Memory B cell (primary cell): ENCODE data around the gene TAS2R4.
"Not testable (repeated sequence)": the region's sequence is repeated elsewhere in the genome, so short reads cannot be mapped to it uniquely, and the experiment has no call there.

Experiments
- ATAC-seq: fragments of 150-1000 bp; cut with Tn5 transposase; 2 replicates; pipeline ENCODE4 v1.10.0; 2021; ENCODE audit warnings: low read depth, mild to moderate bottlenecking, moderate library complexity
- DNase-seq, 2 donors: peaks; one replicate each; pipeline ENCODE4 v3.0.0; 2022; ENCODE audit warnings: low spot score in 2 of 2
- H3K27ac Mint-ChIP-seq: one replicate; pipeline ENCODE4 v1.8.0; 2022; ENCODE audit warnings: mild to moderate bottlenecking, moderate library complexity, mixed read lengths
- H3K27me3 Mint-ChIP-seq: one replicate; pipeline ENCODE4 v1.8.0; 2022; ENCODE audit warnings: mixed read lengths
- H3K36me3 Mint-ChIP-seq: one replicate; pipeline ENCODE4 v1.8.0; 2022; ENCODE audit warnings: mild to moderate bottlenecking, mixed read lengths
- H3K4me1 Mint-ChIP-seq: one replicate; pipeline ENCODE4 v1.8.0; 2022; ENCODE audit warnings: mixed read lengths
- H3K4me3 Mint-ChIP-seq: one replicate; pipeline ENCODE4 v1.8.0; 2022; ENCODE audit warnings: mild to moderate bottlenecking, moderate library complexity, mixed read lengths
- H3K9me3 Mint-ChIP-seq: one replicate; pipeline ENCODE4 v1.8.0; 2022; ENCODE audit warnings: mixed read lengths

The TAS2R4 gene, protein sequence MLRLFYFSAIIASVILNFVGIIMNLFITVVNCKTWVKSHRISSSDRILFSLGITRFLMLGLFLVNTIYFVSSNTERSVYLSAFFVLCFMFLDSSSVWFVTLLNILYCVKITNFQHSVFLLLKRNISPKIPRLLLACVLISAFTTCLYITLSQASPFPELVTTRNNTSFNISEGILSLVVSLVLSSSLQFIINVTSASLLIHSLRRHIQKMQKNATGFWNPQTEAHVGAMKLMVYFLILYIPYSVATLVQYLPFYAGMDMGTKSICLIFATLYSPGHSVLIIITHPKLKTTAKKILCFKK

DNA sequence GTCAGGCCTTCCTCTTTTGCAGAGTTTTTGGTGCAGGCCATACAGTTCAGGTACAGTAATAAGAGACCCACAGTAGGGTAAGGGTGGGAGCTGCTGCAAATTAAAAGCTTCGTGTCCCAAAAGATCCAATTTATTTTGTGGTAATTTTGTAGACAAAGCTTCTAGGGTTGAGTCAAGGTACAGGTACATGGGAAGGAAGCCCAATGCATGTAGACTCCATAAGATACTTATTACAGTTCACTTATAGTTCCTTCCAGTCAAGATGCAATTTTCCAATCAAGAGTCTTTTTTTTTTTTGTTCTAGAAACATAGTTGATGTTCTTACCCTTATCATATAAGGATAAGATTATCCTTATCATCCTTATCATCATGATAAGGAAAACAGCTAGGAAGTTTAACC lies at the start of gene TAS2R4:
Gene TAS2R4, plus strand, starts transcription at position 301 of the 400 bp plus-strand sequence. CDS start 1,815 bp downstream, outside the sequence.
- Mint-ChIP-seq H3K36me3 (peaks cover 38% of the 10 kb centered on the region), H3K9me3 (no peaks in the 10 kb centered on the region), H3K4me3 (no peak within 1 kb of the TSS), H3K27ac (no peak within 1 kb of the TSS), H3K27me3 (no peaks in the 10 kb centered on the region), H3K4me1 (peaks cover 4% of the 10 kb centered on the region)
- DNase-seq (no peak), ATAC-seq (no peak)

GRCh38 chr7:141729020-141729419 lies 47.5 kb upstream of the TAS2R4 start:
- Mint-ChIP-seq H3K36me3 (peaks cover 4% of the 10 kb centered on the region), H3K9me3 (no peaks in the 10 kb centered on the region), H3K4me1 (no peaks in the 10 kb centered on the region), H3K27me3 (no peaks in the 10 kb centered on the region), H3K27ac (no peak overlapping the region), H3K4me3 (no peak overlapping the region)
- no peak for ATAC-seq
- DNase-seq = no peak

DNA sequence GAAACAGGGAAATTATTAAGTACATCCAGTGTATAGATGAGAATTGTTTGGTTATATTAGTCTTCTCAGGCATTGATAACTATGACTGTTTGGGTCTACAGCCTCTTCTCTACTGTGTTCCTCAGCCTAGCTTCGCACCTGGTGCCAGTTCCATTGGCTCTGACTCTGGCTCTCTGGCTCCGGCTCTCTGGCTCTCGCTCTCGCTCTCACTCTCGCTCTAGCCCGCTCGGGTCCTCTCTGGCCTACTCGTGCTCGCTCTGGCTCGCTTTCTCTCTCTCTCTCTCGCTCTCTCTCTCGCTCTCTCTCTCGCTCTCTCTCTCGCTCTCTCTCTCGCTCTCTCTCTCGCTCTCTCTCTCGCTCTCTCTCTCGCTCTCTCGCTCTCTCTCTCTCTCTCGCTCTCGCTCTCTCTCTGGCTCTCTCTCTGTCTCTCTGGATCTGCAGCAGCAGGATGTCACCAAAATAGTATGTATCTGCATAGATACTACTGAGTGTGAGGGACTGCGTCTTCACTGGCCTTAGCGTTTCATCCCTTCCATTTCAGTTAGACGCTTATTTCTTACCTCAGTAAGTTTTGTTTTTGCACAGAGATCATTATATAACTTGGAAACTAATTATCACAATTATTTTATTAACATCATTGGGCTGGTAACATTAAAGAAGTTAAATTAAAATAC lies 44.9 kb upstream of the TAS2R4 start:
- DNase-seq (no peak), ATAC-seq (no peak)
- Mint-ChIP-seq H3K27me3 (no peaks in the 10 kb centered on the region), H3K9me3 (no peaks in the 10 kb centered on the region), H3K27ac (no peak overlapping the region), H3K4me1 (no peaks in the 10 kb centered on the region), H3K36me3 (no peaks in the 10 kb centered on the region), H3K4me3 (no peak overlapping the region)

DNA sequence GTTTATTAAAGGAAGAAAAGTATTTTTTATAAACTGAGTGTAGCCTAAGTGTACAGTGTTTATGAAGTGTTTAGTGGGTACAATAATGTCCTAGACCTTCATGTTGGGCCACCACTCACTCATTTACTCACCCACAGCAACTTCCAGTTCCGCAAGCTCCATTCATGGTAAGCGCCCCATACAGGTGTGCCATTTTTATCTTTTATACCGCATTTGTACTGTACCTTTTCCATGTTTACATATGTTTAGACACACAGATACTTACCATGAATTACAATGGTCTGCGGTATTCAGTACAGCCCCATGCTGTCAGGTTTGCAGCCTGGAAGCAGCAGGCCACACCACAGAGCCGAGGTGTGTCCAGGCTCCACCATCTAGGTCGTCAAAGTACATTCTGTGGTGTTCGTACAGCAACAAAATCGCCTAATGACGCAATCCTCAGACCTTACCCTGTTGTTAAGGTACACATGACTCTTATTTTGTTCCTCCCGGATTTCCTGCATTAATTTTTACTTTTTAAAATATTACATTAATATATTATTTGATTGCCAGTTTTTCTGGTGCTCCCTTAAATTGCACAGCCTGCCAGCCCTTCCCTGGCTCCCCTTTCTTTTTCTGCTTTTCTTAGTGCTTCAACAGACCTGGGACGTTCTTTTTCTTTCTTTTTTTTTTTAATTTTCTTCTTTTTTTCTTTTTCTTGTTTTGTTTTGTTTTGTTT lies 39.2 kb upstream of the TAS2R4 start:
- H3K36me3 Mint-ChIP-seq = peaks cover 12% of the 10 kb centered on the region
- H3K27me3 Mint-ChIP-seq = no peaks in the 10 kb centered on the region
- DNase-seq (peak; percentile 9 to 14), ATAC-seq (peak; percentile 11)
- H3K4me3 Mint-ChIP-seq = peak overlapping the region; percentile 100
- H3K27ac Mint-ChIP-seq = peak overlapping the region; percentile 99
- H3K4me1 Mint-ChIP-seq = peaks cover 16% of the 10 kb centered on the region
- no peaks in the 10 kb centered on the region for H3K9me3 Mint-ChIP-seq

DNA sequence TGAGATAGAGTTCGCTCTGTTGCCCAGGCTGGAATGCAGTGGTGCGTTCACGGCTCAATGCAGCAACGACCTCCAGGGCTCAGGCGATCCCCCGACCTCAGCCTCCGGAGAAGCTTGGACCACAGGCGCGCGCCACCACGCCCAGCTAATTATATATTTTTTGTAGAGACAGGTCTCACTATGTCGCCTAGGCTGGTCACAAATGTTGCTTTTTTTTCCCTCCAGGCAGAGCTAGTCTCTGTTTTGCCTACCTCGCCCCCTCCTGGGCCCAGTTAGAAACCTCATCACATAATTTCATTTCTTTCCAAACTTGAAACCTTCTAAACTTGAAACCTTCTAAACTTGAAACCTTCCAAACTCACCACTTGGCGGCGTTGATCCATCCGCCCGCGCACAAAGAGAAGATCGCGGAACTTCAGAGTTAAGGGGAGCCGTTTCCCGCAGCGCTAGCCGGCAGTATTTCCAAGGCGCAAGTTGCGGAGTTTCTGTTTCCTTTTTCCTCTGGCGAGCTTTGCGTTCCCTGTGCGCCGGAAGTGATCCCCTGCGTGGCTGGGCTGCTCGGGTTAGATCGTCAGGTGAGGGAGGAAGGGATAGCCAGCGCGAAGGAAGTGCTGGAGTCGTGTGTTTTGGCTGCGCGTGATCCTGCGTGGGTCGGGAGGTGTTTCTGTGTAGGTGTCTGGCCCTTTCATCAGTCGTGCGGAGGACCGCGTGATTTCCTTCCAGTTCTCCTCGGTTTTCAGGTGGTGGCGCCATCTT lies 38.5 kb upstream of the TAS2R4 start, which contains the start of gene SSBP1:
Gene SSBP1, plus strand, starts transcription at position 523 of the 756 bp plus-strand sequence. CDS start 809 bp downstream, outside the sequence.
- peaks cover 17% of the 10 kb centered on the region for H3K36me3 Mint-ChIP-seq
- H3K9me3 Mint-ChIP-seq = no peaks in the 10 kb centered on the region
- H3K4me1 Mint-ChIP-seq = peaks cover 17% of the 10 kb centered on the region
- ATAC-seq (peak; percentile 77), DNase-seq (peak; percentile 86 to 91)
- H3K27ac Mint-ChIP-seq = peak within 1 kb of the TSS; percentile 99
- peak within 1 kb of the TSS; percentile 100 for H3K4me3 Mint-ChIP-seq
- no peaks in the 10 kb centered on the region for H3K27me3 Mint-ChIP-seq

DNA sequence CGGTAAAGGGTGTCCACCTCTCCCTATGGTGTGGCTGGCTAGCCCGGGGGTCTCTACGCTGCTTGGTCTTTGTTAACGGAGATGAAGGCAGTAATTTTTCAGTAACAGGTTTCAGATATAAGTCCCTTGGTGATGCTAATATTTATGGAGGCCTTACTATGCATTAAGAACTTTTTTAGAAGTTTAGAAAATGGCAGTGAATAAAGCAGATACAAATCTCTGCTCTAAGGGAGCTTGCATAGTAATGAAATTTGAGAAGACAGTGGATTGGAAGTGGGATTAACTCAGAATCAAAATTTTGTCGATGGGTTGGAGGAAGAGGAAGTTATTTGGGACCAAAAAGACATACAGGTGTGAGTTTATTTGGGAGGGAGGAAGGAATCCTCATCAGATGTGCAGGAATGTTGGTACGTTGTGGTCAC lies 37.9 kb upstream of the TAS2R4 start:
- Mint-ChIP-seq H3K27ac (peak overlapping the region; percentile 99), H3K27me3 (no peaks in the 10 kb centered on the region), H3K4me1 (peaks cover 17% of the 10 kb centered on the region), H3K9me3 (no peaks in the 10 kb centered on the region), H3K36me3 (peaks cover 22% of the 10 kb centered on the region), H3K4me3 (peak overlapping the region; percentile 100)
- DNase-seq = no peak
- no peak for ATAC-seq

DNA sequence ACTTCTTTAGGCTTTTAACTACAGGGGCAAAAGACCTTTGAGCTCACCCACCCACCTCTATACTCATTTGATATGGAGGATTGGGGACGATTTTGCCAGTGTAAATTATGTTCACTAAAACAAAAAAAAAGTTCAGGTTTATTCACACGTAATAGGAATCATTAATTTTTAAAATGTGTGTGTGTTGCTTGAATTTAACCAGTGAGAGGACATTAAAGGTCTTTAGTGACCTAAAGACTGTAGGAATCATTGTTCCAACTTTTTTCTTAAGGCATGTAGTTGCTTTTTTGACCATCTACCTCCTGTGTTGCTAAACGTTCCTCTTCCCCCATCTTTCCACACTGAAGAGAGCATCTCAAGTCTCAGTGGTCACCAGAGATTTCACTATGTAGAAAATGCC lies 37.2 kb upstream of the TAS2R4 start:
- peak overlapping the region; percentile 67 for H3K4me3 Mint-ChIP-seq
- peaks cover 17% of the 10 kb centered on the region for H3K4me1 Mint-ChIP-seq
- peaks cover 28% of the 10 kb centered on the region for H3K36me3 Mint-ChIP-seq
- no peak for ATAC-seq
- H3K27me3 Mint-ChIP-seq = no peaks in the 10 kb centered on the region
- no peaks in the 10 kb centered on the region for H3K9me3 Mint-ChIP-seq
- no peak for DNase-seq
- H3K27ac Mint-ChIP-seq = peak overlapping the region; percentile 45

DNA sequence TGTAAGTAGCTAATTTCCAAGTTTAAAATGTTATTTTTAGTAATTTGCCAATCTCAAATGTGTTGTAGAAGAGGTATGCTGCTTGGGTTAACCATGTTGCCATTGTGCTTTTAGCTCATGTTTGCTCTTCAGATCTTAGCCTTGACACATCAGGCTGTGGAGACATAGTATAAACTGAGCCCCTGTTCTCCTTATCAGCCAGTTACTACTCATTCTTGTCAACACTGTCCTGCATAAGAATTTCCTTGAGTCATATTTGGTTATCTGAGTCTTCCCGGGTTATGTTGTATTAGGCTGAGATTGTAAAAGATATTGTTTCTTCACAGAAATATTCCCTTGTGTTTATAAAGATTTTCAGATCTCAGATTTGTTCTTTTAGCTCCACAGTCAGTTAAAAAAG lies 34.2 kb upstream of the TAS2R4 start:
- Mint-ChIP-seq H3K9me3 (no peaks in the 10 kb centered on the region), H3K36me3 (peaks cover 38% of the 10 kb centered on the region), H3K27ac (no peak overlapping the region), H3K27me3 (no peaks in the 10 kb centered on the region), H3K4me3 (no peak overlapping the region), H3K4me1 (peaks cover 17% of the 10 kb centered on the region)
- ATAC-seq (no peak), DNase-seq (no peak)

- no peak for DNase-seq
- H3K9me3 Mint-ChIP-seq = no peaks in the 10 kb centered on the region
- peaks cover 11% of the 10 kb centered on the region for H3K4me1 Mint-ChIP-seq
- no peak overlapping the region for H3K27ac Mint-ChIP-seq
- no peak for ATAC-seq
- no peaks in the 10 kb centered on the region for H3K27me3 Mint-ChIP-seq
- no peak overlapping the region for H3K4me3 Mint-ChIP-seq
- peaks cover 44% of the 10 kb centered on the region for H3K36me3 Mint-ChIP-seq
These were observed 32.3 kb upstream of the TAS2R4 start for GRCh38 chr7:141744131-141744530.

DNA sequence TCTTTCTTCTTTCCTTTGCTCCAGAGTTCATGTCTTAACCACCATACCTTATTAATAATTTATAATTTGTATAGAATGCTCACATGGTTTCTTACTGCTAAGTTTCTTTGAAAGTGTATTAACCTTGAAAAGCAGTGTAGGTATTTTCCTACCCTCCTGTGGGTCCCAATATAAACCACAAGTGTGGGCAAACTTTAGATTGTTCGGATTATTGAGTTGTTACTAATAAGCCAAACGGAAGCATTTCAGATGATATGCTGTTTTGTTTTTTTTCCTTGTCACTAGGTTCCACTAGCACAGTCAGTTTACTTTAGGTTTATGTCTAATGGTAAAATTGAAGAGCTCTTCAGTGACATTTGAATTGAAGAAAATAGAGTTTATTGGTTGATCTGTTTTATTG lies 28.1 kb upstream of the TAS2R4 start:
- H3K36me3 Mint-ChIP-seq = peaks cover 63% of the 10 kb centered on the region
- no peak overlapping the region for H3K27ac Mint-ChIP-seq
- ATAC-seq (no peak), DNase-seq (no peak)
- no peaks in the 10 kb centered on the region for H3K27me3 Mint-ChIP-seq
- no peaks in the 10 kb centered on the region for H3K4me1 Mint-ChIP-seq
- H3K9me3 Mint-ChIP-seq = peaks cover 7% of the 10 kb centered on the region
- H3K4me3 Mint-ChIP-seq = no peak overlapping the region

DNA sequence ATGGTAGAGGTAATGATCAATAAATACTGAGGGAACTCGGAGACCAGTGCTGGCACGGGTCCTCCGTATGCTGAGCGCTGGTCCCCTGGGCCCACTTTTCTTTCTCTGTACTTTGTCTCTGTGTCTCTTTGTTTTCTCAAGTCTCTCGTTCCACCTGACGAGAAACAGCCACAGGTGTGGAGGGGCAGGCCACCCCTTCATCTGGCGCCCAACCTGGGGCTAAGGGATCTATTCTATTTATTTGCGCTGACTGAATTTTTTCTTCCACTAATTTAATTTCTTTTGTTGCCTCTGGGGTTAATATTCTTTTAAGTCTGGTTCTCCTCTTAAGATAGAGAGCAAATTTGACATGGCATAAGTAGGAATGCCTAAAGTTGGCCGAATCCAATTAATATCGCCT lies 24.6 kb upstream of the TAS2R4 start:
- H3K4me1 Mint-ChIP-seq, H3K4me3 Mint-ChIP-seq, H3K9me3 Mint-ChIP-seq, H3K27me3 Mint-ChIP-seq, ATAC-seq, DNase-seq, H3K27ac Mint-ChIP-seq: not testable (repeated sequence)
- peaks cover 70% of the 10 kb centered on the region for H3K36me3 Mint-ChIP-seq

DNA sequence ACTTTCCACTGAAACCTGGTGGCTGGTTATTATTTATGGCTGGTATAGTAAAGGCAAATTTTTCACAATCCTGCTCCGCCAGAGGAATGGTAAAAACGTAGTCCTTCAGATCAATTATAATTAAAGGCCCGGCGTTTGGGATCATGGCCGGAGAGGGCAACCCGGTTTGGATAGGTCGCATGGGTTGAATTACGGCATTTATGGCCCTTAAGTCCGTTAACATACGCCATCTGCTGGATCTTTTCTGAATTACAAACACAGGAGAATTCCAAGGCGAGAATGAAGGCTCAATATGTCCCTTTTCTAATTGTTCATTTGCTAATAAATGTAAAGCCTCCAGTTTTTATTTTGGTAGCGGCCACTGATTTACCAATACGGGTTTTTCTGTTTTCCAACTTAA lies 23.8 kb upstream of the TAS2R4 start:
- Mint-ChIP-seq H3K27ac (no peak overlapping the region), H3K4me3 (no peak overlapping the region), H3K36me3 (peaks cover 75% of the 10 kb centered on the region), H3K9me3 (peaks cover 7% of the 10 kb centered on the region), H3K4me1 (peaks cover 3% of the 10 kb centered on the region), H3K27me3 (no peaks in the 10 kb centered on the region)
- ATAC-seq (no peak), DNase-seq (no peak)

GRCh38 chr7:141754939-141755338 lies 21.5 kb upstream of the TAS2R4 start:
- Mint-ChIP-seq H3K4me3 (no peak overlapping the region), H3K27ac (no peak overlapping the region), H3K9me3 (peaks cover 7% of the 10 kb centered on the region), H3K36me3 (peaks cover 74% of the 10 kb centered on the region), H3K27me3 (no peaks in the 10 kb centered on the region), H3K4me1 (peaks cover 3% of the 10 kb centered on the region)
- no peak for DNase-seq
- ATAC-seq = no peak
